Hippocampal formation (tissue), 2 donors: ENCODE data around the gene NBL1.

Experiments
- DNase-seq, 2 donors: peaks; one replicate each; lab custom pipeline; 2025; lab: John Stamatoyannopoulos, UW

Gene NBL1

GRCh38 chr1:19646377-19647319, 2.5 kb downstream of the NBL1 start:
- no peak for DNase-seq

- DNase-seq: no peak
These were observed 3.5 kb downstream of the NBL1 start for GRCh38 chr1:19647643-19648042.

- no peak for DNase-seq
These were observed 4.1 kb downstream of the NBL1 start for GRCh38 chr1:19648239-19648638.

- DNase-seq: no peak
These were observed 4.6 kb downstream of the NBL1 start for GRCh38 chr1:19648689-19649088.

GRCh38 chr1:19650416-19651140, 6.5 kb downstream of the NBL1 start:
- no peak for DNase-seq

GRCh38 chr1:19651141-19651737, 7.1 kb downstream of the NBL1 start:
- DNase-seq: peak in 1 of 2 donors; percentile 35

GRCh38 chr1:19654386-19654785, 10.3 kb downstream of the NBL1 start:
- DNase-seq: no peak

- no peak for DNase-seq
These were observed 11.0 kb downstream of the NBL1 start for GRCh38 chr1:19654886-19655717.

- no peak for DNase-seq
These were observed 11.6 kb downstream of the NBL1 start for GRCh38 chr1:19655718-19656080.

- DNase-seq: no peak
These were observed 12.1 kb downstream of the NBL1 start for GRCh38 chr1:19656134-19656779.

GRCh38 chr1:19656780-19657466, 12.8 kb downstream of the NBL1 start:
- no peak for DNase-seq

- DNase-seq: no peak
These were observed 13.4 kb downstream of the NBL1 start for GRCh38 chr1:19657511-19657910.

GRCh38 chr1:19658186-19658585, 14.1 kb downstream of the NBL1 start:
- DNase-seq: no peak

GRCh38 chr1:19661721-19662228, 17.7 kb downstream of the NBL1 start:
- DNase-seq: peak in 1 of 2 donors; percentile 44

- DNase-seq: no peak
These were observed 18.2 kb downstream of the NBL1 start for GRCh38 chr1:19662313-19662712.

GRCh38 chr1:19664453-19665185, 20.5 kb downstream of the NBL1 start, which contains the start of gene HTR6:
TSS of gene HTR6 (plus strand) at chr1:19664875. CDS start at chr1:19665754, 879 bp downstream.
- DNase-seq: no peak

GRCh38 chr1:19665186-19665495, 21.0 kb downstream of the NBL1 start:
- no peak for DNase-seq

- no peak for DNase-seq
These were observed 21.7 kb downstream of the NBL1 start for GRCh38 chr1:19665496-19666465.

GRCh38 chr1:19668888-19669287, 24.8 kb downstream of the NBL1 start:
- no peak for DNase-seq
